Astrocyte of the spinal cord (primary cell): ENCODE data around the gene C1orf198.

Source experiments
- DNase-seq: peaks from one replicate; pipeline ENCODE4 v3.0.0; 2011; ENCODE audit warnings: low read depth, low spot score
- H3K4me3 ChIP-seq: 2 replicates; pipeline ENCODE4 v1.5.1; 2011; ENCODE audit warnings: low read depth, mild to moderate bottlenecking, low read length, moderate library complexity
- in situ Hi-C: cut with HindIII; loops from 2 replicates; pipeline ENCODE4 v1.10.0; 2017; ENCODE audit warnings: low sequenced_read_pairs
- TF ChIP-seq, protein P1 (sequence below): IDR thresholded peaks from 2 replicates; pipeline ENCODE4 v1.5.1; 2012; ENCODE audit warnings: low read depth, mild to moderate bottlenecking, low read length, inconsistent platforms

C1orf198 gene

DNA sequence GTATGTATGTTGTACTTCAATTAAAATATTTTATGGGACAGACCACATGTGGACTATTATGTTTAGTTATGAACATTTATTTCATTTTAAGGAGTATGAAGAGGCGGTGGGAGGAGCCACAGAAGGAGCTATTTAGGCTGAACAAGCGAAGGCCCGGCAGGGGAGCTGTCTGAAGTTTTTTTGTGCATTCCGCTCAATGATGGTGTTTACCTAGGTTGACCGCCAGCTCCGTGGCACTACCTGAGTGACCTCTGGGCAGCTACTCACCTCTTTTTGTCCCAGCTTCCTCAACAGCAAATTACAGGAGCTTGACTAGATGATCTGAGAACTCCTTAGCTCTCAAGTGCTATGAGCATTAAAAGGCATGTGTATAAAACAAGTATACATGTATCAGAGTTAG is 32.7 kb upstream of the C1orf198 start:
- in situ Hi-C loops = no loop called here
- no peak for DNase-seq
- TF ChIP-seq, protein P1, sequence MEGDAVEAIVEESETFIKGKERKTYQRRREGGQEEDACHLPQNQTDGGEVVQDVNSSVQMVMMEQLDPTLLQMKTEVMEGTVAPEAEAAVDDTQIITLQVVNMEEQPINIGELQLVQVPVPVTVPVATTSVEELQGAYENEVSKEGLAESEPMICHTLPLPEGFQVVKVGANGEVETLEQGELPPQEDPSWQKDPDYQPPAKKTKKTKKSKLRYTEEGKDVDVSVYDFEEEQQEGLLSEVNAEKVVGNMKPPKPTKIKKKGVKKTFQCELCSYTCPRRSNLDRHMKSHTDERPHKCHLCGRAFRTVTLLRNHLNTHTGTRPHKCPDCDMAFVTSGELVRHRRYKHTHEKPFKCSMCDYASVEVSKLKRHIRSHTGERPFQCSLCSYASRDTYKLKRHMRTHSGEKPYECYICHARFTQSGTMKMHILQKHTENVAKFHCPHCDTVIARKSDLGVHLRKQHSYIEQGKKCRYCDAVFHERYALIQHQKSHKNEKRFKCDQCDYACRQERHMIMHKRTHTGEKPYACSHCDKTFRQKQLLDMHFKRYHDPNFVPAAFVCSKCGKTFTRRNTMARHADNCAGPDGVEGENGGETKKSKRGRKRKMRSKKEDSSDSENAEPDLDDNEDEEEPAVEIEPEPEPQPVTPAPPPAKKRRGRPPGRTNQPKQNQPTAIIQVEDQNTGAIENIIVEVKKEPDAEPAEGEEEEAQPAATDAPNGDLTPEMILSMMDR = no peak
- no peak overlapping the region for H3K4me3 ChIP-seq

DNA sequence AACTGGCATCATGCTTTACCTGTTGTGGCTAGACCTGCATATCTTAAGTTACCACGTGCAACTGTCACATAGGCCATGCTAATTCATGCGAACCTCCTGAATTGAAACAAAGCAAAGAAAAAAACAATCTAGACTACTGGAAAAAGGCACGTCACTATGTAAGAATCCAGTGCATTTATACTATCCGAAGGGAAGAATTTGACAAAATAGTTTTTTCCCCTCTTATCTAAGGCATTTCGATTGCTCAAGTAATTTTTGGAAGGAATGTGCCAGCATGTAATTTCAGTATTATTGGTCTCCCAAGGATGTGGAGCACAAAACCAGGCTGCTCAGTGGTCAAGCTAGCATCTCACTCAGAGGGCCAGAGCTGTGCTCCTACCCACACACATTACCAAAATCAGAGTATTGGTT is 31.5 kb upstream of the C1orf198 start:
- no peak overlapping the region for H3K4me3 ChIP-seq
- TF ChIP-seq, protein P1 = no peak
- peak; percentile 28 for DNase-seq
- in situ Hi-C loops = no loop called here

DNA sequence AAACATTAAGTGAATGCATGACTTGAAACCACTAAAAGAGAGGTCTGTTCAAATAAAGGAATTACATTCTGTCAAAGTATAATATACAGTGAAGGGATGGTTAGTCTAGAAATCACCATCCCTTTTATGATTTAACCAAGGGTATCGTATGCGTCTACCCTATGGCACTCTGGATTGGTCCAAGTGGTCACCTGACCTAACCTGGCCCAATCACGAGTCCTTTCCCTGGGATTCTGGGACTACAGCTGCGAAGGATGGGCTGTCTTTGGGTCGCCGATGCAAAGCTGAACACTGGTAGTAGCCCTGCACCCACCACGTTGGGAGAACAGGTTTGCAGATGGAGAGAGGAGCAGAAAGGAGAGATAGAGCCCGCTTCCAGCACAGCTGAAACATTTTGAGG is 30.4 kb upstream of the C1orf198 start:
- in situ Hi-C loops = no loop called here
- TF ChIP-seq, protein P1 = no peak
- DNase-seq = no peak
- H3K4me3 ChIP-seq = no peak overlapping the region

DNA sequence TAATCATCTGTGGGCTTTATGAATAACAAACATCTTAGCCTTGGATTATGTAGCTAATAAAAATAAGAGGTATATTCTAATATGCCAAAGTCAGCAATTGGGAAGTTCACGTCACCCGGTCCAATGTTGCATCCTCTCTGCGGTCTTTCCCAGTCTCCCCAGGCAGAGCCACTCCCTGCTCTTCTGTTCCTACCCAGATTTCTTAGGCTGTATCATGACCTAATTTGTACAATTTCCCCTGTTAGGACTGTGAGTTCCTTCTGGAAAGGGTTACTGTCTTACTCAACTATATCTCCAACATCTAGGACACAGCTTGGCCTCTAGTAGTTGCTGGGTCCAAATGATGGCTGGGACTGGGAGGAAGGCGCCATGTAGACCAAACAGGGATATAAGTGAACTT is 29.8 kb upstream of the C1orf198 start:
- TF ChIP-seq, protein P1 = no peak
- H3K4me3 ChIP-seq = no peak overlapping the region
- no peak for DNase-seq
- in situ Hi-C loops = no loop called here

DNA sequence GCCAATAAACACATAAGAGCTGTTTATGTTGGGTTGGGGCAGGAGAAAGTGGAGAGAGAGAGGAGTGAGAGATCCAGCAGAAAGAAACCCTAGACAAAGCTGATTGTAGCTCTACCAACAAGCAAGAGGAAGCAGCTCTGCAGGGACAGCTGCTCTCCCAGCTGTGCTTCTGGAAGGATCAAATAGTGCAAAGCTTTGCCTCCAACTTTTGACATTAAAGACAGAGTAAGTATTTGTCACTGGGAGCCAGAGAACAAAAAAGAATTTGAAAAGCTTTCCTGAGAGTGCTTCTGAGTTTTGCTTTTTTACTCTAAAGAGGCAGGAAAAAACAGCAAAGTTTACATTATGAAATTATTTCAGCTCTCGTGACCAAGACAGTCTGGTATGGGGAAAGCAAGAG is 28.5 kb upstream of the C1orf198 start:
- no peak for DNase-seq
- no peak overlapping the region for H3K4me3 ChIP-seq
- TF ChIP-seq, protein P1 = no peak
- in situ Hi-C loops = no loop called here

DNA sequence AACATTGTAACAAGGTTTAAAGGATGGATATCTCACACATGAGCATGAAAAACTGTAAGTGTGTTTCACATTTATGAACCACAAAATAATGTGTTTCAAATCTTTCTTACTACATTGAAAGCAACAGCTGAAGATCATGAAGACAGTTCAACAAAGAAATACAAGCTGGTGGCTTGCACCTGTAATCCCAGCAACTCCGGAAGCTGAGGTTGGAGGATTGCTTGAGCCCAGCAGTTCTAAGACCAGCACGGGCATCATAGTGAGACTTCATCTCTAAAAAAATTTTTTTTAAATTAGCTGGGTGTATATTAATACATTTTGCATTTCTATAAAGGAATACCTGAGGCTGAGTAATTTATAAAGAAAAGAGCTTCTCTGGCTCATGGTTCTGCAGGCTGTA is 27.1 kb upstream of the C1orf198 start:
- in situ Hi-C loops = no loop called here
- TF ChIP-seq, protein P1 = no peak
- no peak for DNase-seq

DNA sequence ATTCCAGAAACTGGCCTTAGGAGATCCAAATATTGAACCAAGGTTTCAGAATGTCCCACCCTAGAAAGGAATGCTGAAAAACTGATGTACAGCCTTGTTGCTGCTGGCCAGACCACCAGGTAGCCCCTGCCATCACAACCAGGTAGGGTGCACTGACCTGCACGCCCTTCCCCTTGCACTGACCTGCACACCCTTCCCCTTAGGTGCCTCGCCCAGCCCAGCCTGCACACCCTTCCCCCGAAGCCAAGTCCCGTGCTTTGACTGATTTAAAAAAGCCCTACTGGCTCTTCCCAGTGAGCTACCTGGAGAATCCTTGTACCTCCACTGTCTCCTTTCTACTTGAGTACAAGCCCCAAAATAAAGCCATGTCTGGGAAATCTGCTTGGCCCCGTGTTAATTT is 26.3 kb upstream of the C1orf198 start:
- no peak overlapping the region for H3K4me3 ChIP-seq
- TF ChIP-seq, protein P1 = no peak
- in situ Hi-C loops = no loop called here
- no peak for DNase-seq

More for the DNA sequence above, 27.1 kb upstream of the C1orf198 start:
- no peak overlapping the region for H3K4me3 ChIP-seq
